Body of pancreas (tissue), 4 donors: ENCODE results near the gene PGLYRP2. TPM values are rescaled to one million over a fixed set of nuclear protein-coding genes. Genes with fewer than 3 reads are reported as not detected.

Experiments used
- ATAC-seq: fragments of 150-250 bp; one replicate; pipeline ENCODE4 v1.9.1; 2016
- DNase-seq, 4 donors: peaks; one replicate each; pipeline ENCODE4 v3.0.0-alpha.2; 2019
- H3K27ac ChIP-seq, 4 donors: fragments of 200-600 bp; sonication (generic); 1 replicate in 3 of 4; 2 replicates in 1 of 4; pipeline versions ENCODE4 v1.5.1 to v1.6.1; 2016 to 2019; ENCODE audit warnings: mild to moderate bottlenecking in 1 of 4, mixed read lengths in 1 of 4, moderate library complexity in 1 of 4
- H3K27me3 ChIP-seq, 2 donors: fragments of 200-600 bp; sonication (generic); one replicate each; pipeline ENCODE4 v1.6.0; 2016; ENCODE audit warnings: mild to moderate bottlenecking in 1 of 2
- H3K36me3 ChIP-seq, 2 donors: fragments of 200-600 bp; sonication (generic); replicated peaks in 1 of 2; 2 replicates each; pipeline ENCODE4 v1.5.1; 2016; ENCODE audit warnings: low read depth in 2 of 2; ENCODE audit not compliant: insufficient read depth in 1 of 2
- H3K4me1 ChIP-seq: fragments of 200-600 bp; sonication (generic); one replicate; pipeline ENCODE4 v1.6.0; 2016
- H3K4me3 ChIP-seq, 2 donors: fragments of 200-600 bp; sonication (generic); 1 replicate in 1 of 2; 2 replicates in 1 of 2; pipeline ENCODE4 v1.5.1; 2016 to 2019
- H3K9me3 ChIP-seq, 3 donors: fragments of 200-600 bp; sonication (generic); 1 replicate in 2 of 3; 2 replicates in 1 of 3; pipeline ENCODE4 v1.5.1; 2016
- POLR2A ChIP-seq, 3 donors: fragments of 450-650 bp; IDR thresholded peaks; one replicate each; pipeline ENCODE4 v1.6.1; 2016; ENCODE audit warnings: antibody characterized with exemption in 3 of 3, mild to moderate bottlenecking in 2 of 3
- WGBS, 2 donors: methylation state at CpG; one replicate each; pipeline ENCODE4 v1.1.5; 2017; 5-methylcytosine and 5-hydroxymethylcytosine counted together
- intact Hi-C: fragments of 100-400 bp; cut with DNase I; formaldehyde crosslinking; loops from one replicate; pipeline ENCODE4 v1.15.1; 2023
- microRNA counts, 2 donors: library from miRNA; unstranded; fragments of <30 nt; microRNA quantifications; one replicate each; lab custom pipeline; 2017
- microRNA-seq, 2 donors: library from miRNA; unstranded; fragments of <30 nt; microRNA quantifications; one replicate each; pipeline ENCODE4, GENCODE V29; 2016; ENCODE audit warnings: borderline number of aligned reads in 2 of 2, borderline replicate concordance in 2 of 2
- small RNA-seq: library from RNA; depleted of rRNA; stranded (forward); fragments of <200 nt; gene quantifications from one replicate; pipeline ENCODE3, GENCODE V24; 2016
- total RNA-seq, 2 donors: library from RNA; depleted of rRNA; stranded (reverse); fragments of >200 nt; gene quantifications; one replicate each; pipeline ENCODE4 v1.1.0, GENCODE V29; 2016
- TF ChIP-seq, protein P1 (sequence below), 7 experiments: fragments of 450-650 bp in 4 of 7; fragments of 200-600 bp in 3 of 7; sonication (generic) in 3 of 7; IDR thresholded peaks; one replicate each; pipeline ENCODE4 v1.5.1; 2016 to 2019; ENCODE audit warnings: antibody characterized with exemption in 7 of 7

Gene PGLYRP2
- total RNA-seq, 2 donors from 2014 or later: not detected

DNA sequence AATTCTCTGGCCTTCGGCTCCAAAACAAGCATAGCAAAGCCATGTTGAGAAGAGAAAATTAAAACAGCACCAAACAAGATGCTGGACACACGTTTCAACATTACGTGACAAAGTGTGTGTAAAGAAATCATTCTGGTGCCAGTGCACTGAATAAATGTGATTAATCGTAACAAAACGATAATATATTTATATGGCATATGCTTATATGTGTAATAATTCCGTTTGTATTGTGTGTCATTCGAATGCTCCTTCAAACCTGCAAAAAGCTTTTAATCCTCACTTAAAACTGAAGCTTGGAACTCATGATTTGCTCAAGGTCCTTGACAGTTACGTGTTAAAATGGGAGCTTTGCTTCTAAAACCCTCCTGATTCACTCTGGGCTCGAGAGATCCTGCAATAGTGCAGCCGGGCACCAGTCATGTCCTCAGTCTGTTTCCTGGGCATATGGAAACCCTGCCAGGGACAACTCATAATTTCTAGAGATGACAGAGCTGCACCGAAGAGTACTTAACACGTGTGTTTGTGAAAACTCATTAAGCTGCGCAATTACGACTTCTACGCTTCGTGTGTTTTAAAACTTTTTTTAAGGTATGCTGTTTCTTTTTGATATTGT is 59.8 kb downstream of the PGLYRP2 start:
- intact Hi-C loops: no loop called here
- Histone ChIP-seq H3K9me3 (no peaks in the 10 kb centered on the region), H3K36me3 (peaks cover 11 to 13% of the 10 kb centered on the region in 2 donors), H3K27me3 (no peaks in the 10 kb centered on the region), H3K4me3 (peak overlapping the region in 1 of 2 donors; percentile 15), H3K27ac (peak overlapping the region; percentile 13 to 94 (median 56)), H3K4me1 (peaks cover 54% of the 10 kb centered on the region)
- TF ChIP-seq POLR2A (IDR thresholded peaks at IDR 0.05): no peak
- TF ChIP-seq, protein P1, sequence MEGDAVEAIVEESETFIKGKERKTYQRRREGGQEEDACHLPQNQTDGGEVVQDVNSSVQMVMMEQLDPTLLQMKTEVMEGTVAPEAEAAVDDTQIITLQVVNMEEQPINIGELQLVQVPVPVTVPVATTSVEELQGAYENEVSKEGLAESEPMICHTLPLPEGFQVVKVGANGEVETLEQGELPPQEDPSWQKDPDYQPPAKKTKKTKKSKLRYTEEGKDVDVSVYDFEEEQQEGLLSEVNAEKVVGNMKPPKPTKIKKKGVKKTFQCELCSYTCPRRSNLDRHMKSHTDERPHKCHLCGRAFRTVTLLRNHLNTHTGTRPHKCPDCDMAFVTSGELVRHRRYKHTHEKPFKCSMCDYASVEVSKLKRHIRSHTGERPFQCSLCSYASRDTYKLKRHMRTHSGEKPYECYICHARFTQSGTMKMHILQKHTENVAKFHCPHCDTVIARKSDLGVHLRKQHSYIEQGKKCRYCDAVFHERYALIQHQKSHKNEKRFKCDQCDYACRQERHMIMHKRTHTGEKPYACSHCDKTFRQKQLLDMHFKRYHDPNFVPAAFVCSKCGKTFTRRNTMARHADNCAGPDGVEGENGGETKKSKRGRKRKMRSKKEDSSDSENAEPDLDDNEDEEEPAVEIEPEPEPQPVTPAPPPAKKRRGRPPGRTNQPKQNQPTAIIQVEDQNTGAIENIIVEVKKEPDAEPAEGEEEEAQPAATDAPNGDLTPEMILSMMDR (IDR thresholded peaks at IDR 0.05): no peak
- DNase-seq: peak in 1 of 4 donors; percentile 15
- ATAC-seq: no peak
- 9 to 10% methylated on average over 16 of the region's 16 CpGs for WGBS, 2 donors

MicroRNAs encoded within 50 kb of the gene (microRNA counts, 767-probe panel; counts per million panel counts)
- microRNA hsa-miR-1470 (lab: Ali Mortazavi, UCI): 0 to 736 counts per million in 2 donors

Small RNA genes within 50 kb of the gene (microRNA-seq; reads per million reads assigned to microRNA genes)
- gene MIR1470: 0 to 0.45 reads per million in 2 donors

Small RNA genes within 50 kb of the gene (small RNA-seq; reads per million reads assigned to genes)
- gene MIR1470: not detected

Other genes with a start within 250 kb of the PGLYRP2 start
- not detected for gene EPHX3, start 247.1 kb downstream of the PGLYRP2 start, total RNA-seq
- gene BRD4, start 147.0 kb downstream of the PGLYRP2 start, total RNA-seq: 10 to 100 TPM; 15.3 to 33.6 TPM
- gene AKAP8, start 99.7 kb downstream of the PGLYRP2 start, total RNA-seq: 10 to 100 TPM; 11.2 to 19.4 TPM
- 100 to 1,000 TPM; 147 to 196 TPM for gene AKAP8L, start 60.5 kb downstream of the PGLYRP2 start, total RNA-seq
- 100 to 1,000 TPM in 1 of 2 donors, 10 to 100 TPM in 1; 16.1 to 111 TPM for gene WIZ, start 29.5 kb downstream of the PGLYRP2 start, total RNA-seq
- gene RASAL3, start 15.0 kb downstream of the PGLYRP2 start, total RNA-seq: 1 to 10 TPM; 2.6 to 3.6 TPM
- not detected for gene CYP4F22, start 29.0 kb upstream of the PGLYRP2 start, total RNA-seq
- under 1 TPM in 1 of 2 donors, not detected in 1; 0.26 TPM for gene CYP4F8, start 135.7 kb upstream of the PGLYRP2 start, total RNA-seq
- gene CYP4F3, start 161.4 kb upstream of the PGLYRP2 start, total RNA-seq: 1 to 10 TPM in 1 of 2 donors, under 1 TPM in 1; 0.33 to 2.6 TPM
- 10 to 100 TPM in 1 of 2 donors, not detected in 1; 15.8 TPM for gene CYP4F12, start 193.6 kb upstream of the PGLYRP2 start, total RNA-seq
- not detected for gene OR10H2, start 248.5 kb upstream of the PGLYRP2 start, total RNA-seq